GM12872 (cell line): ENCODE results near the gene GYPA.

Experiments used
- TF ChIP-seq, protein P1 (sequence below): IDR thresholded peaks from 3 replicates; pipeline ENCODE4 v1.5.1; 2011; ENCODE audit warnings: low read depth, mild to moderate bottlenecking, low read length, moderate library complexity; ENCODE audit not compliant: insufficient read depth

GYPA gene

DNA sequence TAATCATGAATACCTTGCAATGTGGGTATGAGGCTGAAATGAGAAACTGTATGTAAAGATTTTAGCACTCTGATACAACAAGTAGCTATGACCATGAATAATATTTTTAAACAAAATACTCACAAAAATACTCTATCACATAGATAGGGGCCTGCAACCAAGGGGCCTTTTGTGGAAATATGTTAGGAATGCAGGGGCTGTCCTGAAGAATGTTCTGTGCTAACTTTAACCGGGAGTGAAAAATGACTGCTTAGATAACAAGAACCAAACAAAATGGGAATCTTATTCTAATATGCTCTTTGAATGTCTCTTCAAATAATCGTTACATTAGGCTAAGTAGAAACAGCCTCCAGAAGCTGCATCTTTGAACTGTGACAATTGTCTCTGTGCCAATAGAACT is 37.9 kb upstream of the GYPA start:
- TF ChIP-seq, protein P1, sequence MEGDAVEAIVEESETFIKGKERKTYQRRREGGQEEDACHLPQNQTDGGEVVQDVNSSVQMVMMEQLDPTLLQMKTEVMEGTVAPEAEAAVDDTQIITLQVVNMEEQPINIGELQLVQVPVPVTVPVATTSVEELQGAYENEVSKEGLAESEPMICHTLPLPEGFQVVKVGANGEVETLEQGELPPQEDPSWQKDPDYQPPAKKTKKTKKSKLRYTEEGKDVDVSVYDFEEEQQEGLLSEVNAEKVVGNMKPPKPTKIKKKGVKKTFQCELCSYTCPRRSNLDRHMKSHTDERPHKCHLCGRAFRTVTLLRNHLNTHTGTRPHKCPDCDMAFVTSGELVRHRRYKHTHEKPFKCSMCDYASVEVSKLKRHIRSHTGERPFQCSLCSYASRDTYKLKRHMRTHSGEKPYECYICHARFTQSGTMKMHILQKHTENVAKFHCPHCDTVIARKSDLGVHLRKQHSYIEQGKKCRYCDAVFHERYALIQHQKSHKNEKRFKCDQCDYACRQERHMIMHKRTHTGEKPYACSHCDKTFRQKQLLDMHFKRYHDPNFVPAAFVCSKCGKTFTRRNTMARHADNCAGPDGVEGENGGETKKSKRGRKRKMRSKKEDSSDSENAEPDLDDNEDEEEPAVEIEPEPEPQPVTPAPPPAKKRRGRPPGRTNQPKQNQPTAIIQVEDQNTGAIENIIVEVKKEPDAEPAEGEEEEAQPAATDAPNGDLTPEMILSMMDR = no peak

DNA sequence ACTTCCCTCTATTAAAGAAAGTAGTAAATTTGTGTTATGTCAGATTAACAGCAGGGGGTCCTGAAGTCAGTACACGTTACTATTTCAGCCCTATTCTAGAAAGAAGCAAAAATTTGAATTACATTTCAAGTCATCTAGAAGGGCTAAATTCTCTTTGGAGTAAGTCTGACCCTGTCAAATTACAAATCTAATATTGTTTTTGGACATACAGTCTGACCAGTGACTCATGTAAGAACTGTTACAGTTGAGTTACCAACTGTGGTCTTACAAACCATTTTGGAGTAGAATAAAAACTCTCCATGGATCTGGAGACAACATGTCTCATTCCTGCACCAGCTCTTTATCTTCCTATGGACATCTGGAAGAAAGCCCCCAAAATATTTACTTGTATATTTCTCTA is 36.0 kb upstream of the GYPA start:
- TF ChIP-seq, protein P1 = no peak

DNA sequence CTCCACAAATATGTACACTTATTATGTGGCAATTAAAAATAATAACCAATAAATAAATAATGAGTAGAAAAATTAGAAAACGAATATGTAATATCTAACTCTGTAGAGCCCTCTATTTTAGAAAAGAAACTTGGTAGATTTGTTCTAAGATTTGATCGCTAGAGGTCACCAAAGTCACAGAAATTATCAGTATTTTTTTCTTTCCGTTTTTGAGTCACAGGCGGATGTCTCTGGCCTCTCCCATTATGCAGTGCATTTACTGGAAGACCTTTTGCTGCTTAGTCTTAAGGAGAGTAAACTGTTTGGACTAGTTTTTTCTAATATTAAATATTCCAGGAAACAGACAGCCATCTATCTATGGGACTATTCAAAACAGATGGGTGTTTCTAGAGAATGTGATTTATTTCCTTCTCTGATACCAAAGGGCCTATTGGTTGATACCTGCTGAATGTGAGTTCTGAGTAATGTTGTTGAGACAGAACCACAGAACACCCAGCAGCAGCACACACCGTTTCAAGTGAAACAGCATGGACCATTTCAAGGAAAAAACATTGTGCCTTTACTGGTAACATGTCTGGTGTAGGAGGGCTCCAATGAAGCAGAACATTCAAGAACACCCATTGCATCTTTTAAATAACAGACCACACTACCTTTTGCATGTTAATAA is 34.0 kb upstream of the GYPA start:
- TF ChIP-seq, protein P1 = peak; percentile 28; the same call in 2 of the 3 replicates

DNA sequence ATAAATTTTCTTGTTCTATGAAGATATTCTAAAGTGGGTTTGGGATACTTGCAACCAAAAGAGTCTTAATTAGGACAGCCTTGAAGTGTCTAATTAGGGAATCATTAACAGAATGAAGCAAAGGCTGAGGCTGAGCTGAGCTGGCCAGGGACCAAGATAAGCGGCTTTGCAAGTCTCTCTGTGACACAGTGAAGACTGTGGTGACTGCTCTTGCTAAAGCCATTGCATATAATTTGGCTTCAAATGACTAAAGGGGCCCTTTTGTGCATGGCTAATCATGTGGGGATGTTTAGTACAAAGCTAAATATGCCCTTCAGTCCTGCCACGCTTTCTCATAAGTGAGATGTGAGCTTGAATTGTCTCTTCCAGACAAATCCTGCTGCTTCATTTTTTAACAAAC is 31.2 kb upstream of the GYPA start:
- TF ChIP-seq, protein P1 = no peak

DNA sequence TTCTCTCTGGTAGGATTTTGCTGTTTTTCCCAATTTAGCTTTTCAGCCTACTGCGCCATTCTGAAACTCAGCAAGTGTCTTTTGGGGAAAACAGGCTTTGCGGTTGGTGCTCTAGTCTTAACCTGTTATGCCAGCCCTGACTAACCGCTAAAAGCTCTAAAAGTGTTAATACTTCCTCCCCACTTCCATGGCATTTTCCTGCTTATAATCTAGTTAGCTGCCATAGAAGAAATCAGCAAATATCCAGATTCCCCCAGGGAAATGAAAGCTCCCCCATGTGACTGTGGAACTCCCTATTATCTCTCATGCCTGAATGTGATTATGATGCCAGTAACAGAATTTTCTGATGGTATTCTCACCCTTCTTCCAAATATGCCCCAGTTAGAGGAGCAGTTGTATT is 28.7 kb upstream of the GYPA start:
- TF ChIP-seq, protein P1 = no peak

DNA sequence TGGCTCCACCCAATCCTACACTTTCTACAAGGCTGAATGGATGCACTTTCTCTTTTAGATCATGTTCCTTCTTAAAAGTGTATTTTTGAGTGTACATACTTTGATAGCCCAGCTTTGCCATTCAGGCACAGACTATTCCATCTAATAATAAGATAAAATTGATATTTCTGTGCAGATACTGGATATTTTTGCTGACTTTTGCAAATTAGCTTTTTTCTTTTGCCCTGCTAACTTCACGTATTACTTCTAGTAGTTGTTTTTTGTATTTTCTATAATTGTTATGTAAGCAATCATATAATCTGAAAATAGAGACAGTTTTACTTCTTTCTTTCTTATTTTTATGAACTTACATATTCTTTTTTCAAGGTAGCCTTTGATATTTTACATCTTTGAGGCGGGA is 13.5 kb upstream of the GYPA start:
- TF ChIP-seq, protein P1 = no peak

DNA sequence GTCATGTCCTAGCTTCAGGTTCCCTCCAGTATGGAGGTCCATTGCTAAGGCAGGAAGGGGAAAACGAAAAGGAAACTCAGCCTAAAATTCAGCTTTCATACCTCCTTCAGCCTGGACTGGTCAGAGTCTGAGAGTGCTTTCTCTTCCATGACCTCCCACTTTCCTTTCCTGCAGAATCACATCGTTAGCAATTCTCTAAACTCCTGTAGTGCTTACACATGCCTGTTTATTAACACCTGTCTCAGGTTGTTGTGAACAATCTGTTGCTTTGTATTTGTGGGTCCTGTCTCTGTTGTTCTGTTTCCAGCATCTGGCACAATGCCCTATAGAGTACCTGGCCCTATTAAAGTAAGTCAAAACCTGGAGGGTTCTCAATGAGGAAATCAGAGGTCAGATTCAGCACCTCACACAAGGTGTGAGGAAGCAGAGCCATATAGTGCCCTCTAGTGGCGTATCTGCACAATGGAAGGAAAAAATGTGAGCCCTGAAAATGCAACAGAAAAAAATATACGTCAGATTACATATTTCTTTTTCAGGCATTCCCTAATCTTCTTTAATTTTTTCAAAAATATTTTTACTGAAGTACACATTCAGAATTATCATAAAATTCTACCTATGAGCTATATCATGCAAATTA is 2.3 kb upstream of the GYPA start:
- TF ChIP-seq, protein P1 = peak; percentile 61
